Measurements from ENCODE around the gene EHD1. TPM values are rescaled to one million over a fixed set of nuclear protein-coding genes. Genes with fewer than 3 reads are reported as not detected.

The EHD1 gene
- total RNA-seq, 4 donors from 2014 or later = 37.2 to 108 (median 46.4) TPM

- TF ChIP-seq CTCF (IDR thresholded peaks at IDR 0.05; ENCODE audit: low read depth) = no peak
Observed at GRCh38 chr11:64841592-64842365, 36.6 kb downstream of the EHD1 start.

- no peak for TF ChIP-seq CTCF (IDR thresholded peaks at IDR 0.05; ENCODE audit: low read depth)
Observed at GRCh38 chr11:64839887-64840782, 38.3 kb downstream of the EHD1 start.

GRCh38 chr11:64839335-64839734 lies 39.1 kb downstream of the EHD1 start:
- no peak for TF ChIP-seq CTCF (IDR thresholded peaks at IDR 0.05; ENCODE audit: low read depth)

- TF ChIP-seq CTCF (IDR thresholded peaks at IDR 0.05; ENCODE audit: low read depth) = no peak
Observed at GRCh38 chr11:64838600-64839334, 39.7 kb downstream of the EHD1 start.

GRCh38 chr11:64837887-64838351 lies 40.5 kb downstream of the EHD1 start:
- no peak for TF ChIP-seq CTCF (IDR thresholded peaks at IDR 0.05; ENCODE audit: low read depth)

GRCh38 chr11:64836448-64837072 lies 41.9 kb downstream of the EHD1 start:
- TF ChIP-seq CTCF (IDR thresholded peaks at IDR 0.05; ENCODE audit: low read depth) = no peak
